ENCODE data around the gene BEAN1.

DNA sequence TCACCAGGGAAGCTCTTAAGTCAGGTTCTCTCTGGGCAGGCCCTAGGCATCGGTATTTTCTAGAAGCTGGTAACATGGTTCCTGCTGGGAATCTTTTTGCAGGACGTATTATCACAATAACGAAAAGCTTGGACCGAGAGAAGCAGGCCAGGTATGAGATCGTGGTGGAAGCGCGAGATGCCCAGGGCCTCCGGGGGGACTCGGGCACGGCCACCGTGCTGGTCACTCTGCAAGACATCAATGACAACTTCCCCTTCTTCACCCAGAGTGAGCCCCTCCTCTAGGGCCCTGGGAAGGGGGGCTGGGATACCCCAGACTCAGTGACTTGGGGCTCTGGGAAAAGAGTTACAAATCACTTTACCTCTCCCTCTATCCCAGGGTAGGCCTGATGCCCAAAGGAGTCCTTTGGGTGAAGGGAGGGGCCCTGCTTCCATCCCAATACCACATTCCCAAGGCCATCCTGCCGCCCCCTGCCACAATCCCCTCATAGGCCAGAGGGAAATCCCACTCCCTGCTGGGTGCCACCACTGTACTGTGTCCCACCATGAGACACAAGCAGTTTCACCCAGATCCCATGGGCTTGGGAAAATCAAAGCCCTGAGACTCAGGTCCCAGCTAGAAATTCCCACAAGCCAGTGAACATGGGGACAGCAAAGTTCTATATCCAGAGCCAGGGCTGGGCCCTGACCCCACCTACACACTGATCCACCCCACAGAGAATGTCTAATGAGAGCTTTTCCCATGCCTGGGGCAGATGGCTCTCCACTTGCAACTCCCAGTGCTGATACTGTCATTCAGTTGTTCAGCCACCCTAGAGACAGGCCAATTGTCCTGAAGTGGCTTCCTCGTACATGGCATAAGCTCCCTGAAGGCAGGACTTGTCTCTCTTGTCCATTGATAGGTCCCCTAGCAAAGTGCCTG is 37.6 kb upstream of the BEAN1 start:
- TF ChIP-seq, protein P1, sequence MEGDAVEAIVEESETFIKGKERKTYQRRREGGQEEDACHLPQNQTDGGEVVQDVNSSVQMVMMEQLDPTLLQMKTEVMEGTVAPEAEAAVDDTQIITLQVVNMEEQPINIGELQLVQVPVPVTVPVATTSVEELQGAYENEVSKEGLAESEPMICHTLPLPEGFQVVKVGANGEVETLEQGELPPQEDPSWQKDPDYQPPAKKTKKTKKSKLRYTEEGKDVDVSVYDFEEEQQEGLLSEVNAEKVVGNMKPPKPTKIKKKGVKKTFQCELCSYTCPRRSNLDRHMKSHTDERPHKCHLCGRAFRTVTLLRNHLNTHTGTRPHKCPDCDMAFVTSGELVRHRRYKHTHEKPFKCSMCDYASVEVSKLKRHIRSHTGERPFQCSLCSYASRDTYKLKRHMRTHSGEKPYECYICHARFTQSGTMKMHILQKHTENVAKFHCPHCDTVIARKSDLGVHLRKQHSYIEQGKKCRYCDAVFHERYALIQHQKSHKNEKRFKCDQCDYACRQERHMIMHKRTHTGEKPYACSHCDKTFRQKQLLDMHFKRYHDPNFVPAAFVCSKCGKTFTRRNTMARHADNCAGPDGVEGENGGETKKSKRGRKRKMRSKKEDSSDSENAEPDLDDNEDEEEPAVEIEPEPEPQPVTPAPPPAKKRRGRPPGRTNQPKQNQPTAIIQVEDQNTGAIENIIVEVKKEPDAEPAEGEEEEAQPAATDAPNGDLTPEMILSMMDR (IDR thresholded peaks at IDR 0.05; ENCODE audit: low read depth, low read length), result no peak
- no peak for TF ChIP-seq POLR2A (IDR thresholded peaks at IDR 0.05; ENCODE audit: extremely low read depth, insufficient read length)

All from NB4 (cell line).